H9 (cell line): ENCODE data around the gene RAC2. TPM values are rescaled to one million over a fixed set of nuclear protein-coding genes. Genes with fewer than 3 reads are reported as not detected.

Source experiments
- DNase-seq: peaks from one replicate; pipeline ENCODE4 v3.0.0-alpha.2; 2017
- H2AFZ ChIP-seq: one replicate; pipeline ENCODE4 v1.6.1; 2013; ENCODE audit warnings: mild to moderate bottlenecking, low read length, control low read depth, moderate library complexity
- H2AK5ac ChIP-seq: 2 replicates; pipeline ENCODE4 v1.6.1; 2013; ENCODE audit warnings: low read length, control low read depth, mixed read lengths; ENCODE audit not compliant: insufficient read length
- H2BK120ac ChIP-seq: one replicate; pipeline ENCODE4 v1.6.1; 2013; ENCODE audit warnings: low read depth, mild to moderate bottlenecking, low read length, control low read depth, inconsistent platforms; ENCODE audit not compliant: poor library complexity, severe bottlenecking
- H2BK12ac ChIP-seq: 2 replicates; pipeline ENCODE4 v1.6.1; 2013; ENCODE audit warnings: low read length, control low read depth, mixed read lengths, low read depth; ENCODE audit not compliant: insufficient read length
- H2BK15ac ChIP-seq: 2 replicates; pipeline ENCODE4 v1.6.1; 2013; ENCODE audit warnings: low read depth, low read length, control low read depth
- H2BK20ac ChIP-seq: one replicate; pipeline ENCODE4 v1.6.1; 2013; ENCODE audit warnings: low read depth, mild to moderate bottlenecking, low read length, control low read depth, inconsistent platforms; ENCODE audit not compliant: poor library complexity, severe bottlenecking
- H2BK5ac ChIP-seq: 2 replicates; pipeline ENCODE4 v1.6.1; 2013; ENCODE audit warnings: low read length, control low read depth, mixed read lengths; ENCODE audit not compliant: insufficient read length
- H3K14ac ChIP-seq: 2 replicates; pipeline ENCODE4 v1.6.1; 2013; ENCODE audit warnings: low read length, control low read depth; ENCODE audit not compliant: insufficient read depth
- H3K18ac ChIP-seq: 2 replicates; pipeline ENCODE4 v1.6.1; 2013; ENCODE audit warnings: low read depth, mild to moderate bottlenecking, mixed read lengths, low read length, control low read depth; ENCODE audit not compliant: insufficient read length
- H3K23ac ChIP-seq: 2 replicates; pipeline ENCODE4 v1.6.1; 2013; ENCODE audit warnings: low read length, control low read depth, mixed read lengths, low read depth; ENCODE audit not compliant: insufficient read length
- H3K23me2 ChIP-seq: 2 replicates; pipeline ENCODE4 v1.6.1; 2013; ENCODE audit warnings: low read depth, mild to moderate bottlenecking, mixed read lengths, low read length, control low read depth; ENCODE audit not compliant: insufficient read length, poor library complexity, severe bottlenecking
- H3K27ac ChIP-seq: 2 replicates; pipeline ENCODE4 v1.5.1; 2013; ENCODE audit warnings: low read length, control low read depth, mixed read lengths, low read depth; ENCODE audit not compliant: insufficient read length
- H3K27me3 ChIP-seq: 2 replicates; pipeline ENCODE4 v1.6.1; 2013; ENCODE audit warnings: low read length, control low read depth, inconsistent platforms; ENCODE audit not compliant: insufficient read depth
- H3K4ac ChIP-seq: 2 replicates; pipeline ENCODE4 v1.6.1; 2013; ENCODE audit warnings: low read depth, mild to moderate bottlenecking, control low read depth, inconsistent platforms, low read length, moderate library complexity
- H3K4me1 ChIP-seq: 2 replicates; pipeline ENCODE4 v1.6.1; 2013; ENCODE audit warnings: low read length, control low read depth, inconsistent platforms; ENCODE audit not compliant: insufficient read depth
- H3K4me2 ChIP-seq: 2 replicates; pipeline ENCODE4 v1.6.1; 2013; ENCODE audit warnings: low read length, control low read depth, mixed read lengths; ENCODE audit not compliant: insufficient read length, insufficient read depth
- H3K56ac ChIP-seq: 2 replicates; pipeline ENCODE4 v1.6.1; 2013; ENCODE audit warnings: low read depth, mild to moderate bottlenecking, mixed read lengths, low read length, control low read depth; ENCODE audit not compliant: insufficient read length
- H3K79me1 ChIP-seq: 2 replicates; pipeline ENCODE4 v1.6.1; 2013; ENCODE audit warnings: low read depth, mild to moderate bottlenecking, moderate library complexity, low read length, control low read depth, inconsistent platforms; ENCODE audit not compliant: insufficient read depth, poor library complexity, severe bottlenecking
- H3K79me2 ChIP-seq: 2 replicates; pipeline ENCODE4 v1.6.1; 2013; ENCODE audit warnings: low read length, control low read depth, inconsistent platforms; ENCODE audit not compliant: insufficient read depth
- H3K9ac ChIP-seq: 2 replicates; pipeline ENCODE4 v1.6.1; 2013; ENCODE audit warnings: low read length, control low read depth, mixed read lengths; ENCODE audit not compliant: insufficient read length; ENCODE audit errors: extremely low read depth
- H3K9me3 ChIP-seq: one replicate; pipeline ENCODE4 v1.6.1; 2013; ENCODE audit warnings: low read depth, low read length, inconsistent platforms; ENCODE audit not compliant: control insufficient read depth
- H3T11ph ChIP-seq: one replicate; pipeline ENCODE4 v1.6.1; 2013; ENCODE audit warnings: mild to moderate bottlenecking, low read length, control low read depth, inconsistent platforms
- H4K20me1 ChIP-seq: one replicate; pipeline ENCODE4 v1.6.1; 2013; ENCODE audit not compliant: control insufficient read depth, insufficient read length, insufficient read depth
- H4K5ac ChIP-seq: 2 replicates; pipeline ENCODE4 v1.6.1; 2013; ENCODE audit warnings: low read depth, mild to moderate bottlenecking, mixed read lengths, low read length, control low read depth; ENCODE audit not compliant: insufficient read length
- H4K8ac ChIP-seq: replicated peaks from 2 replicates; pipeline ENCODE4 v1.6.1; 2013; ENCODE audit warnings: low read length, control low read depth, mixed read lengths, low read depth; ENCODE audit not compliant: insufficient read length
- H4K91ac ChIP-seq: 2 replicates; pipeline ENCODE4 v1.6.1; 2013; ENCODE audit warnings: low read depth, mild to moderate bottlenecking, moderate library complexity, mixed read lengths, low read length, control low read depth; ENCODE audit not compliant: insufficient read length
- H3K27ac Mint-ChIP-seq, 3 experiments: 2 replicates in 2 of 3; 3 replicates in 1 of 3; pipeline ENCODE4 v1.8.0; 2020 to 2021; ENCODE audit warnings: mixed read lengths in 3 of 3, mild to moderate bottlenecking in 1 of 3, moderate library complexity in 1 of 3
- H3K27me3 Mint-ChIP-seq: 2 replicates; pipeline ENCODE4 v1.8.0; 2021; ENCODE audit warnings: low read depth, mild to moderate bottlenecking, moderate library complexity, mixed read lengths
- H3K36me3 Mint-ChIP-seq, 3 experiments: 2 replicates in 2 of 3; 3 replicates in 1 of 3; pipeline ENCODE4 v1.8.0; 2020 to 2021; ENCODE audit warnings: low read depth in 3 of 3, mixed read lengths in 3 of 3; ENCODE audit not compliant: insufficient read depth in 1 of 3
- H3K4me1 Mint-ChIP-seq, 2 experiments: 2 replicates each; pipeline ENCODE4 v1.8.0; 2020; ENCODE audit warnings: mixed read lengths in 2 of 2
- H3K4me3 Mint-ChIP-seq, 2 experiments: 2 replicates in 1 of 2; 3 replicates in 1 of 2; pipeline ENCODE4 v1.8.0; 2020 to 2021; ENCODE audit warnings: mild to moderate bottlenecking in 2 of 2, mixed read lengths in 2 of 2, moderate library complexity in 1 of 2
- H3K9me3 Mint-ChIP-seq, 2 experiments: 2 replicates in 1 of 2; 3 replicates in 1 of 2; pipeline ENCODE4 v1.8.0; 2020; ENCODE audit warnings: mild to moderate bottlenecking in 2 of 2, mixed read lengths in 2 of 2, moderate library complexity in 1 of 2
- CTCF ChIP-seq: fragments of 200-600 bp; sonication (generic); conservative IDR thresholded peaks from 3 replicates; pipeline ENCODE4 v1.8.0; 2021; ENCODE audit warnings: antibody characterized with exemption, mild to moderate bottlenecking
- WGBS: extraction: QIAGEN DNeasy Blood & Tissue Kit; methylation state at CpG from one replicate; pipeline ENCODE4 v1.1.7; 2013; ENCODE audit warnings: missing lambda C conversion rate, low lambda C conversion rate, mixed read lengths; ENCODE audit not compliant: insufficient read length; ENCODE audit errors: extremely low coverage; 5-methylcytosine and 5-hydroxymethylcytosine counted together
- total RNA-seq: library from RNA; stranded (reverse); gene quantifications from 2 replicates; pipeline ENCODE4 v1.2.1, GENCODE V29; 2021

The RAC2 gene
- total RNA-seq, 1 experiment from 2014 or later: 2.8 TPM

GRCh38 chr22:37244922-37245722, 1.1 kb upstream of the RAC2 start:
- H3K36me3 Mint-ChIP-seq: no peaks in the 10 kb centered on the region
- Histone ChIP-seq H3T11ph (no peak overlapping the region), H3K14ac (no peak overlapping the region; the same call in 1 of the 2 replicates), H4K8ac (no peak overlapping the region), H3K27me3 (no peaks in the 10 kb centered on the region), H2BK5ac (no peak overlapping the region), H3K23me2 (no peaks in the 10 kb centered on the region), H3K9ac (no peak overlapping the region), H3K4ac (no peak overlapping the region), H3K56ac (no peak overlapping the region), H2BK15ac (no peak overlapping the region), H3K4me2 (no peak overlapping the region), H4K91ac (no peak overlapping the region), H3K27ac (no peak overlapping the region), H2BK12ac (no peak overlapping the region), H3K79me1 (no peaks in the 10 kb centered on the region), H4K20me1 (no peaks in the 10 kb centered on the region), H2AK5ac (no peak overlapping the region), H3K18ac (no peak overlapping the region), H3K4me1 (no peaks in the 10 kb centered on the region), H4K5ac (no peak overlapping the region), H3K9me3 (no peaks in the 10 kb centered on the region), H2BK120ac (no peak overlapping the region), H3K23ac (no peak overlapping the region), H2BK20ac (no peak overlapping the region), H2AFZ (no peak overlapping the region), H3K79me2 (no peaks in the 10 kb centered on the region)
- no peak for DNase-seq
- no peak for TF ChIP-seq CTCF
- no peak overlapping the region for H3K27ac Mint-ChIP-seq
- peaks cover 14 to 32% of the 10 kb centered on the region in 2 experiments for H3K4me1 Mint-ChIP-seq
- H3K9me3 Mint-ChIP-seq: no peaks in the 10 kb centered on the region; a peak in 1 of 5 replicates
- H3K4me3 Mint-ChIP-seq: no peak overlapping the region
- peaks cover 8% of the 10 kb centered on the region for H3K27me3 Mint-ChIP-seq
- no CpG with 5 or more reads among the region's 22 CpGs for WGBS
